Liver (tissue), 9 donors: ENCODE data around the gene CYP4F3. TPM values are rescaled to one million over a fixed set of nuclear protein-coding genes. Genes with fewer than 3 reads are reported as not detected.
A peak's percentile ranks its signal among the peaks of the same experiment; 100 is the strongest.

Experiments used
- DNase-seq: peaks from one replicate; pipeline ENCODE4 v3.0.0-alpha.2; 2017; ENCODE audit warnings: low spot score
- H3K27ac ChIP-seq, 2 donors: one replicate each; pipeline ENCODE4 v1.7.0; 2013; ENCODE audit warnings: inconsistent platforms in 2 of 2, low read length in 2 of 2, control low read depth in 1 of 2, low read depth in 1 of 2, mild to moderate bottlenecking in 1 of 2
- H3K27me3 ChIP-seq, 4 donors: one replicate each; pipeline versions ENCODE4 v1.6.1 to v1.7.0; 2013; ENCODE audit warnings: low read length in 3 of 4, inconsistent platforms in 1 of 4, mild to moderate bottlenecking in 1 of 4, moderate library complexity in 1 of 4; ENCODE audit not compliant: control insufficient read depth in 4 of 4, insufficient read depth in 4 of 4
- H3K36me3 ChIP-seq, 4 donors: one replicate each; pipeline versions ENCODE4 v1.6.1 to v1.7.0; 2013; ENCODE audit warnings: low read length in 3 of 4, mild to moderate bottlenecking in 3 of 4, low read depth in 1 of 4, moderate library complexity in 1 of 4; ENCODE audit not compliant: control insufficient read depth in 4 of 4, insufficient read depth in 3 of 4
- H3K4me1 ChIP-seq, 4 donors: one replicate each; pipeline versions ENCODE4 v1.6.1 to v1.7.0; 2013; ENCODE audit warnings: low read length in 3 of 4, mild to moderate bottlenecking in 3 of 4, moderate library complexity in 1 of 4; ENCODE audit not compliant: control insufficient read depth in 4 of 4, insufficient read depth in 4 of 4
- H3K4me3 ChIP-seq, 3 donors: one replicate each; pipeline versions ENCODE4 v1.6.1 to v1.7.0; 2013; ENCODE audit warnings: low read length in 3 of 3, control low read depth in 1 of 3, low read depth in 1 of 3, mild to moderate bottlenecking in 1 of 3
- H3K9ac ChIP-seq, 2 donors: one replicate each; pipeline ENCODE4 v1.7.0; 2013; ENCODE audit warnings: low read length in 2 of 2, mild to moderate bottlenecking in 2 of 2, moderate library complexity in 2 of 2, control low read depth in 1 of 2, low read depth in 1 of 2
- H3K9me3 ChIP-seq, 4 donors: one replicate each; pipeline versions ENCODE4 v1.6.1 to v1.7.0; 2013; ENCODE audit warnings: low read length in 3 of 4; ENCODE audit not compliant: control insufficient read depth in 4 of 4
- EGR1 ChIP-seq, 2 donors: IDR thresholded peaks; 2 replicates each; pipeline ENCODE4 v1.6.1; 2016 to 2018; ENCODE audit warnings: antibody characterized with exemption in 2 of 2, low read depth in 2 of 2
- FOXA1 ChIP-seq: IDR thresholded peaks from 2 replicates; pipeline ENCODE4 v1.6.1; 2016; ENCODE audit warnings: antibody characterized with exemption
- FOXA2 ChIP-seq: IDR thresholded peaks from 2 replicates; pipeline ENCODE4 v1.6.1; 2016; ENCODE audit warnings: antibody characterized with exemption
- GABPA ChIP-seq, 2 donors: IDR thresholded peaks in 1 of 2; conservative IDR thresholded peaks in 1 of 2; 2 replicates each; pipeline ENCODE4 v1.6.1; 2016; ENCODE audit warnings: antibody characterized with exemption in 2 of 2, mild to moderate bottlenecking in 1 of 2, moderate library complexity in 1 of 2
- HNF4A ChIP-seq, 2 donors: conservative IDR thresholded peaks; 2 replicates each; pipeline ENCODE4 v1.6.1; 2016; ENCODE audit warnings: antibody characterized with exemption in 2 of 2, mild to moderate bottlenecking in 2 of 2
- HNF4G ChIP-seq: IDR thresholded peaks from 2 replicates; pipeline ENCODE4 v1.6.1; 2016; ENCODE audit warnings: antibody characterized with exemption
- JUND ChIP-seq, 2 donors: IDR thresholded peaks; 2 replicates each; pipeline ENCODE4 v1.6.1; 2016; ENCODE audit warnings: antibody characterized with exemption in 2 of 2
- MAX ChIP-seq: IDR thresholded peaks from 2 replicates; pipeline ENCODE4 v1.6.1; 2016; ENCODE audit warnings: antibody characterized with exemption
- NR2F2 ChIP-seq: IDR thresholded peaks from 2 replicates; pipeline ENCODE4 v1.6.1; 2016; ENCODE audit warnings: antibody characterized with exemption
- RAD21 ChIP-seq, 2 donors: IDR thresholded peaks; 2 replicates each; pipeline ENCODE4 v1.6.1; 2016; ENCODE audit warnings: antibody characterized with exemption in 2 of 2, mild to moderate bottlenecking in 2 of 2
- REST ChIP-seq: IDR thresholded peaks from 2 replicates; pipeline ENCODE4 v1.6.1; 2016; ENCODE audit warnings: antibody characterized with exemption, mild to moderate bottlenecking
- RXRA ChIP-seq, 2 donors: IDR thresholded peaks; 2 replicates each; pipeline ENCODE4 v1.6.1; 2017 to 2018; ENCODE audit warnings: antibody characterized with exemption in 2 of 2, mild to moderate bottlenecking in 1 of 2
- SP1 ChIP-seq: IDR thresholded peaks from 2 replicates; pipeline ENCODE4 v1.6.1; 2018; ENCODE audit warnings: antibody characterized with exemption, mild to moderate bottlenecking
- TAF1 ChIP-seq: conservative IDR thresholded peaks from 2 replicates; pipeline ENCODE4 v1.6.1; 2016; ENCODE audit warnings: antibody characterized with exemption, mild to moderate bottlenecking
- YY1 ChIP-seq: IDR thresholded peaks from 2 replicates; pipeline ENCODE4 v1.6.1; 2016; ENCODE audit warnings: antibody characterized with exemption, mild to moderate bottlenecking
- ZBTB33 ChIP-seq: IDR thresholded peaks from 2 replicates; pipeline ENCODE4 v1.6.1; 2016; ENCODE audit warnings: antibody characterized with exemption
- WGBS: extraction: QIAGEN DNeasy Blood & Tissue Kit; methylation state at CpG from one replicate; pipeline ENCODE4 v1.1.7; 2013; 5-methylcytosine and 5-hydroxymethylcytosine counted together
- polyA plus RNA-seq, 2 donors: library from polyadenylated mRNA; stranded (reverse) in 1 of 2; unstranded in 1 of 2; fragments of 200-250 nt in 1 of 2; fragments of >200 nt in 1 of 2; fragmentation: Nextera tagmentation in 1 of 2; extraction: Ambion mirVana in 1 of 2; gene quantifications; one replicate each; pipeline versions ENCODE4 v1.2.1 to v1.2.3, GENCODE V29; 2013 to 2015
- total RNA-seq, 2 donors: library from RNA; depleted of rRNA; stranded (reverse); fragments of >200 nt; gene quantifications; one replicate each; pipeline ENCODE4 v1.2.3, GENCODE V29; 2014
- TF ChIP-seq, protein P1 (sequence below): IDR thresholded peaks from 2 replicates; pipeline ENCODE4 v1.6.1; 2016; ENCODE audit warnings: antibody characterized with exemption
- TF ChIP-seq, protein P2 (sequence below): fragments of 150-350 bp; IDR thresholded peaks from 2 replicates; pipeline ENCODE4 v1.5.1; 2017; ENCODE audit warnings: improper control_type of control experiment, low read depth, low read length; ENCODE audit not compliant: missing input control
- donor health status: healthy.
- donor health status: healthy.
- donor health status: healthy.
- donor health status: healthy.
- donor health status: healthy.

Gene CYP4F3
- total and polyA plus RNA-seq, 4 donors = 58.4 to 168 (median 128) TPM

GRCh38 chr19:15673176-15673654, 32.5 kb downstream of the CYP4F3 start:
- peak; percentile 62 for DNase-seq
- no peak for TF ChIP-seq HNF4G
- TF ChIP-seq NR2F2 = no peak
- no peak for TF ChIP-seq EGR1 (IDR thresholded peaks at IDR 0.05; ENCODE audit: low read depth in 2 of 2)
- TF ChIP-seq, protein P1, sequence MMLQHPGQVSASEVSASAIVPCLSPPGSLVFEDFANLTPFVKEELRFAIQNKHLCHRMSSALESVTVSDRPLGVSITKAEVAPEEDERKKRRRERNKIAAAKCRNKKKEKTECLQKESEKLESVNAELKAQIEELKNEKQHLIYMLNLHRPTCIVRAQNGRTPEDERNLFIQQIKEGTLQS = no peak
- no peak for TF ChIP-seq FOXA1
- TF ChIP-seq RXRA (IDR thresholded peaks at IDR 0.05) = no peak
- no peak for TF ChIP-seq ZBTB33
- TF ChIP-seq MAX = no peak
- peak; percentile 32 for TF ChIP-seq SP1
- TF ChIP-seq GABPA (IDR thresholded peaks at IDR 0.05 in 1 of 2, conservative IDR thresholded peaks at IDR 0.05 in 1 of 2) = no peak
- no peak for TF ChIP-seq REST
- no peak for TF ChIP-seq JUND (IDR thresholded peaks at IDR 0.05)
- TF ChIP-seq, protein P2, sequence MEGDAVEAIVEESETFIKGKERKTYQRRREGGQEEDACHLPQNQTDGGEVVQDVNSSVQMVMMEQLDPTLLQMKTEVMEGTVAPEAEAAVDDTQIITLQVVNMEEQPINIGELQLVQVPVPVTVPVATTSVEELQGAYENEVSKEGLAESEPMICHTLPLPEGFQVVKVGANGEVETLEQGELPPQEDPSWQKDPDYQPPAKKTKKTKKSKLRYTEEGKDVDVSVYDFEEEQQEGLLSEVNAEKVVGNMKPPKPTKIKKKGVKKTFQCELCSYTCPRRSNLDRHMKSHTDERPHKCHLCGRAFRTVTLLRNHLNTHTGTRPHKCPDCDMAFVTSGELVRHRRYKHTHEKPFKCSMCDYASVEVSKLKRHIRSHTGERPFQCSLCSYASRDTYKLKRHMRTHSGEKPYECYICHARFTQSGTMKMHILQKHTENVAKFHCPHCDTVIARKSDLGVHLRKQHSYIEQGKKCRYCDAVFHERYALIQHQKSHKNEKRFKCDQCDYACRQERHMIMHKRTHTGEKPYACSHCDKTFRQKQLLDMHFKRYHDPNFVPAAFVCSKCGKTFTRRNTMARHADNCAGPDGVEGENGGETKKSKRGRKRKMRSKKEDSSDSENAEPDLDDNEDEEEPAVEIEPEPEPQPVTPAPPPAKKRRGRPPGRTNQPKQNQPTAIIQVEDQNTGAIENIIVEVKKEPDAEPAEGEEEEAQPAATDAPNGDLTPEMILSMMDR = no peak
- TF ChIP-seq YY1 = no peak
- peak; percentile 35 for TF ChIP-seq FOXA2
- TF ChIP-seq RAD21 (IDR thresholded peaks at IDR 0.05) = peak in 1 of 2 donors; percentile 56
- peak in 1 of 2 donors; percentile 59 for TF ChIP-seq HNF4A (conservative IDR thresholded peaks at IDR 0.05)
- TF ChIP-seq TAF1 = no peak
- Histone ChIP-seq H3K27ac (peak overlapping the region; percentile 77 to 79), H3K36me3 (peaks cover 0 to 14% (median 3%) of the 10 kb centered on the region in 4 donors), H3K9me3 (no peaks in the 10 kb centered on the region), H3K9ac (no peak overlapping the region), H3K4me3 (peak overlapping the region; percentile 28 to 70 (median 66)), H3K27me3 (no peaks in the 10 kb centered on the region), H3K4me1 (peaks cover 8 to 40% (median 31%) of the 10 kb centered on the region in 4 donors)
- 13% methylated on average over 9 of the region's 9 CpGs for WGBS
